Measurements from ENCODE around the gene SAMD1. TPM values are rescaled to one million over a fixed set of nuclear protein-coding genes. Genes with fewer than 3 reads are reported as not detected.

SAMD1 gene
- total and polyA plus RNA-seq, 10 donors: 19.6 to 36.8 (median 30.5) TPM

DNA sequence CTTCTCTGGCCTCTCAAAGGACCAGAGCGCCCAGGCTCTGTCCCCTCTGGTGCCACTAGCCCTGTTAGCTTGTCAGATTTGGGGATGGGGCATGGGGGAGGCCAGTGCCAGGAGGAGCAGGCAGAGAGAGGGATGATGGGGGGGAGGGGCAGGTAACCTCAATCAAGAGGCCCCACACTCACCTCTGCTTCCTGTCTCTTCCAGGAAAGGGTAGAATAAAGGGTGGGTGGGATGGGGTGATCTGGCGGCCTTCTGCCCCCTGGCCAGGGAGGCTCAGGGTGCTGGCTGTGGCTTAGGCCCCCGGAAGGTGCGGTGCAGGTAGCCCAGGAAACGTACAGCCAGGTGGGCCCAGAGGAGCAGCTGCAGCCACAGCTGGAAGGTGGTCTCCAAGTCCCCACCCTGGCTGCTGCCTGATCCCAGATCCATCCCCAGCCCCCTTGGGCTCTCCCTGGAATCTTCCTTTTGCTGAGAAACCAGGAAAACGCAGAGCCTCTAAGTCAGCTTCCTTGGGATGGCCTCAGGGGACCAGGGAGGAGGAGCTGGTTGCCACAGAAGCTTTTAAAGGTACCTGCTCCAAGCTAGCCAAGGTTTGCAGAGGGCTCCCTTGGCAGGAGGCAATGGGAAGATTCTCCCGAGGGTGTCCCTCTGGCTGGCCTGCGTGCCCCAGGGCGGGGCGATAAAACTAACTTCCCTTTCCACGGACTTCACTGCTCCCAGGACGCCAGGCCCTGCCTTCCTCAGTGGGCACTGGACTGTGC lies 21.7 kb upstream of the SAMD1 start:
- peak; percentile 79 for DNase-seq
- intact Hi-C loops (cut with DNase I; ENCODE audit: low total_unique reads): no loop called here

DNA sequence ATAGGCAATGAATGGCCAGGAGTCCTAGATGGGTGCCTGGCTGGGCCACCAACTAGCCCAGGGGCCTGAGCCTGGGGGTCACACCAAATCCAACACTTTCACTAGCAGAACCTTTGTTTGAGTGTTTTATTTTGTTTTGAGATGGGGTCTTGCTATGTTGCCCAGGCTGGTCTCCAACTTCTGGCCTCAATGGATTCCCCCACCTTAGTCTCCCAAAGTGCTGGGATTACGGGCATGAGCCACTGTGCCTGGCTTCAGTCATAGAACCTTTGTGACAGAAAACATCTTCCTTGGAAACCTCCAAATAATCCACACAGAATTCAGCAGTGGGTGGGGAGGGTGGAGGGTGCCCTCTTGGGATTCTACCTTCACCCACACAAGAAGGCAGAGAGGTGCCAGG lies 20.9 kb upstream of the SAMD1 start:
- 81 to 88% (median 83%) methylated on average over 1 of the region's 1 CpG for WGBS, 5 donors
- H3K4me3 ChIP-seq: peak overlapping the region in 7 of 8 donors; percentile 8 to 67 (median 38)
- H3K36me3 ChIP-seq: peaks cover 0 to 38% (median 10%) of the 10 kb centered on the region in 6 donors
- no peak for DNase-seq
- peak overlapping the region in 7 of 8 donors; percentile 85 to 99 (median 93) for H3K27ac ChIP-seq
- intact Hi-C loops (cut with DNase I; ENCODE audit: low total_unique reads): no loop called here
- H3K4me1 ChIP-seq: peaks cover 27 to 97% (median 66%) of the 10 kb centered on the region in 6 donors
- no peaks in the 10 kb centered on the region for H3K27me3 ChIP-seq (replicated peaks in 1 of 7)
- TF ChIP-seq, protein P1, sequence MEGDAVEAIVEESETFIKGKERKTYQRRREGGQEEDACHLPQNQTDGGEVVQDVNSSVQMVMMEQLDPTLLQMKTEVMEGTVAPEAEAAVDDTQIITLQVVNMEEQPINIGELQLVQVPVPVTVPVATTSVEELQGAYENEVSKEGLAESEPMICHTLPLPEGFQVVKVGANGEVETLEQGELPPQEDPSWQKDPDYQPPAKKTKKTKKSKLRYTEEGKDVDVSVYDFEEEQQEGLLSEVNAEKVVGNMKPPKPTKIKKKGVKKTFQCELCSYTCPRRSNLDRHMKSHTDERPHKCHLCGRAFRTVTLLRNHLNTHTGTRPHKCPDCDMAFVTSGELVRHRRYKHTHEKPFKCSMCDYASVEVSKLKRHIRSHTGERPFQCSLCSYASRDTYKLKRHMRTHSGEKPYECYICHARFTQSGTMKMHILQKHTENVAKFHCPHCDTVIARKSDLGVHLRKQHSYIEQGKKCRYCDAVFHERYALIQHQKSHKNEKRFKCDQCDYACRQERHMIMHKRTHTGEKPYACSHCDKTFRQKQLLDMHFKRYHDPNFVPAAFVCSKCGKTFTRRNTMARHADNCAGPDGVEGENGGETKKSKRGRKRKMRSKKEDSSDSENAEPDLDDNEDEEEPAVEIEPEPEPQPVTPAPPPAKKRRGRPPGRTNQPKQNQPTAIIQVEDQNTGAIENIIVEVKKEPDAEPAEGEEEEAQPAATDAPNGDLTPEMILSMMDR (IDR thresholded peaks at IDR 0.05 in 8 of 11, conservative IDR thresholded peaks at IDR 0.05 in 3 of 11): no peak
- TF ChIP-seq POLR2A (IDR thresholded peaks at IDR 0.05) (no peak), POLR2AphosphoS5 (IDR thresholded peaks at IDR 0.05) (no peak)
- H3K9me3 ChIP-seq: no peaks in the 10 kb centered on the region

More for the DNA sequence above, 21.7 kb upstream of the SAMD1 start:
- Histone ChIP-seq H3K4me1 (peaks cover 29 to 97% (median 67%) of the 10 kb centered on the region in 6 donors), H3K27ac (peak overlapping the region; percentile 74 to 99 (median 92)), H3K27me3 (replicated peaks in 1 of 7) (no peaks in the 10 kb centered on the region), H3K36me3 (peaks cover 0 to 31% (median 2%) of the 10 kb centered on the region in 6 donors), H3K9me3 (no peaks in the 10 kb centered on the region), H3K4me3 (peak overlapping the region in 7 of 8 donors; percentile 8 to 67 (median 38))
- TF ChIP-seq, protein P1 (IDR thresholded peaks at IDR 0.05 in 8 of 11, conservative IDR thresholded peaks at IDR 0.05 in 3 of 11): no peak
- TF ChIP-seq POLR2A (IDR thresholded peaks at IDR 0.05) (no peak), POLR2AphosphoS5 (IDR thresholded peaks at IDR 0.05) (no peak)
- 50 to 74% (median 66%) methylated on average over 11 to 12 of the region's 12 CpGs for WGBS, 5 donors

DNA sequence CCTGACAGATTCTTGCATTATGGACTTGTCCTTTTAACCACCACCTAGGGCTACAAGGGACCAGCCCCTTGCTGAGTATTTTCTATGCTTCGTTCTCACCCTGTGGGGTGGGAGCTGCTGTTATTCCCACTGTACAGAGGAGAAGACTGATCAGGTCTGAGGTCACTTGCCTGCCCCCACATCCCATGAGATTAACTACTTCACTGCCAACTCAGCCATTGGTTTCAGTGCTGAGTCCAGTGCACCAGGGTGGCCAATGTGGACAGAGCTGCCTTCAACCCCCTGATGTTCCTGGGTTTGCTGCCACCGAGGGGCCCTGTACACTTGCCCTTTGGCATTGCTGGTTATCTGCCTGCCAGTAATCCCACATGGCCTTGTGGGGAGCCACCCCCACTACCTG lies 20.1 kb upstream of the SAMD1 start:
- Histone ChIP-seq H3K27ac (peak overlapping the region in 5 of 8 donors; percentile 90 to 99 (median 97)), H3K4me3 (peak overlapping the region in 4 of 8 donors; percentile 18 to 67 (median 54)), H3K4me1 (peaks cover 19 to 88% (median 58%) of the 10 kb centered on the region in 6 donors), H3K27me3 (replicated peaks in 1 of 7) (no peaks in the 10 kb centered on the region), H3K9me3 (no peaks in the 10 kb centered on the region), H3K36me3 (peaks cover 0 to 46% (median 18%) of the 10 kb centered on the region in 6 donors)
- 56 to 77% (median 70%) methylated on average over 2 of the region's 2 CpGs for WGBS, 5 donors
- intact Hi-C loops (cut with DNase I; ENCODE audit: low total_unique reads): no loop called here
- DNase-seq: no peak
- no peak for TF ChIP-seq POLR2AphosphoS5 (IDR thresholded peaks at IDR 0.05)

DNA sequence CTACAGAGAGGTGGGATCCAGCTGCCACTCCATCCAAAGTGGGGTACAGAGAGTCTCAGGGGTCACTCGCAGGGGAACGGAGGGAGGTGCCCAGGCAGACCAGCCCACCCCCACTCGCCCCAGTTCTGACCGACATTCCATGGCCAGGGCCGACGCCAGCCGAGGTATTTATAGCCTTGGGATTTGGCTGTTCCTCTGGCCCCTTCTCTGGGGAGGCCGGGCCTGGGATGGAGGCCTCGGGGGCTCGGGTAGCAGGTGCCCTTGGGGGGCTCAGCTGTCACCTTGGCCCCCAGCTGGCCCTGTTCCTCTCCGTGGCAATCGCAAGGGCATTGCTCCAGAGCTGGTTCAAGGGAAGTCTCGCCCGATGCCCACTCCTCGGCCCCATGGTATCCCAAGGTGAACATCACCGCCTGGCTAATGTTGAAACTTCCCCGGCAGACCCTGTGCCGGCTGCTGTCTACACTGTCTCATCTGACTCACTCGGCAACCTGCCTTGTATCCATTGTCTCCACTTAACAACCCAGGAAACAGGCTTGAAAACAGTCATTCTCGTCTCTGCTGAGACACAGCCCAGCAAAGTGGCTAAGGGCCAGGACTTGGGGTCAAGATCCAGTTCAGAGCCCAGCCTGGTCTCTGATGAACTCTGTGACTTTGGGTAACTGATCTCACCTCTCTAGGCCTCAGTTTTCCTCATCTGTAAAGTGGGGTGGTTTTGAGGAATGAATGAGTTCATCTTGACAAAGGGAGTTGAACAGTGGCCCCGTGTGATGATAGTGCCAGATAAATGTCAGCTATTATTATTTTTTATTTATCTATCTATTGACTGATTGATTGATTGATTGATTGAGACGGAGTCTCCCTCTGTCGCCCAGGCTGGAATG lies 17.3 kb upstream of the SAMD1 start:
- no peak for DNase-seq
- Histone ChIP-seq H3K27ac (peak overlapping the region in 7 of 8 donors; percentile 42 to 73 (median 64)), H3K4me3 (no peak overlapping the region), H3K27me3 (replicated peaks in 1 of 7) (no peaks in the 10 kb centered on the region), H3K9me3 (no peaks in the 10 kb centered on the region), H3K4me1 (peaks cover 8 to 70% (median 39%) of the 10 kb centered on the region in 6 donors), H3K36me3 (peaks cover 0 to 75% (median 41%) of the 10 kb centered on the region in 6 donors)
- 72 to 83% (median 75%) methylated on average over 15 to 23 of the region's 23 CpGs for WGBS, 5 donors
- intact Hi-C loops (cut with DNase I; ENCODE audit: low total_unique reads): no loop called here
- TF ChIP-seq POLR2A (IDR thresholded peaks at IDR 0.05): no peak
- TF ChIP-seq, protein P1 (IDR thresholded peaks at IDR 0.05 in 8 of 11, conservative IDR thresholded peaks at IDR 0.05 in 3 of 11): no peak
- peak in 2 of 3 donors; percentile 31 to 49 for TF ChIP-seq POLR2AphosphoS5 (IDR thresholded peaks at IDR 0.05)
